Stimulated activated naive CD8-positive, alpha-beta T cell treated with anti-CD3 and anti-CD28 coated beads, Interleukin-15, Interleukin-2, amounts not matched to agents 100 ng/mL and 50 ng/mL, for 24 hours (primary cell): ENCODE data around the gene MSRB3.

ENCODE experiments used
- H3K27ac Mint-ChIP-seq: one replicate; pipeline ENCODE4 v1.8.0; 2021; ENCODE audit warnings: mild to moderate bottlenecking, mixed read lengths
- H3K27me3 Mint-ChIP-seq: one replicate; pipeline ENCODE4 v1.8.0; 2021; ENCODE audit warnings: mixed read lengths
- H3K36me3 Mint-ChIP-seq: one replicate; pipeline ENCODE4 v1.8.0; 2021; ENCODE audit warnings: low read depth, mixed read lengths
- H3K4me1 Mint-ChIP-seq: one replicate; pipeline ENCODE4 v1.8.0; 2021; ENCODE audit warnings: low read depth, mixed read lengths
- H3K4me3 Mint-ChIP-seq: one replicate; pipeline ENCODE4 v1.8.0; 2021; ENCODE audit warnings: mild to moderate bottlenecking, mixed read lengths
- H3K9me3 Mint-ChIP-seq: one replicate; pipeline ENCODE4 v1.8.0; 2021; ENCODE audit warnings: mixed read lengths

Gene MSRB3

GRCh38 chr12:65510584-65511050, 232.1 kb downstream of the MSRB3 start:
- H3K9me3 Mint-ChIP-seq, result no peaks in the 10 kb centered on the region
- H3K4me1 Mint-ChIP-seq, result no peaks in the 10 kb centered on the region
- no peaks in the 10 kb centered on the region for H3K36me3 Mint-ChIP-seq
- H3K4me3 Mint-ChIP-seq, result no peak overlapping the region
- H3K27ac Mint-ChIP-seq, result no peak overlapping the region
- no peaks in the 10 kb centered on the region for H3K27me3 Mint-ChIP-seq

- no peaks in the 10 kb centered on the region for H3K36me3 Mint-ChIP-seq
- H3K27ac Mint-ChIP-seq, result no peak overlapping the region
- no peaks in the 10 kb centered on the region for H3K27me3 Mint-ChIP-seq
- no peak overlapping the region for H3K4me3 Mint-ChIP-seq
- H3K9me3 Mint-ChIP-seq, result no peaks in the 10 kb centered on the region
- H3K4me1 Mint-ChIP-seq, result no peaks in the 10 kb centered on the region
Observed at GRCh38 chr12:65511134-65511834, 232.8 kb downstream of the MSRB3 start.

GRCh38 chr12:65511912-65512311, 233.4 kb downstream of the MSRB3 start:
- H3K9me3 Mint-ChIP-seq, result no peaks in the 10 kb centered on the region
- no peak overlapping the region for H3K27ac Mint-ChIP-seq
- H3K27me3 Mint-ChIP-seq, result no peaks in the 10 kb centered on the region
- no peaks in the 10 kb centered on the region for H3K36me3 Mint-ChIP-seq
- H3K4me1 Mint-ChIP-seq, result no peaks in the 10 kb centered on the region
- H3K4me3 Mint-ChIP-seq, result no peak overlapping the region
